ENCODE data around the gene TMPRSS9.

- TF ChIP-seq POLR2A (IDR thresholded peaks at IDR 0.05) (no peak), CTCF (IDR thresholded peaks at IDR 0.05) (no peak)
Measured at GRCh38 chr19:2433854-2434253, 73.8 kb downstream of the TMPRSS9 start.

Data from Peyer's patch (tissue), 4 donors.